ENCODE measurements around the gene SLC22A23.

GRCh38 chr6:3296537-3296936, 160.3 kb downstream of the SLC22A23 start:
- TF ChIP-seq EZH2phosphoT487 (IDR thresholded peaks at IDR 0.05; ENCODE audit: insufficient read depth, low read depth) (no peak), EZH2 (IDR thresholded peaks at IDR 0.05; ENCODE audit: insufficient read depth, poor library complexity, severe bottlenecking) (no peak)
